SK-N-SH treated with all-trans-retinoic acid at 6 μM for 48 hours (cell line): ENCODE data around the gene TARS2.

ENCODE experiments used
- ATAC-seq: fragments of 200-7000 bp; cut with Tn5 transposase; 3 replicates; pipeline ENCODE4 v1.9.1; 2020; ENCODE audit warnings: mild to moderate bottlenecking, moderate library complexity
- ARNTL ChIP-seq: fragments of 450-650 bp; formaldehyde crosslinking; IDR thresholded peaks from 2 replicates; pipeline ENCODE4 v1.5.0; 2020; ENCODE audit warnings: low read depth, mild to moderate bottlenecking, moderate library complexity, borderline replicate concordance
- CSDC2 ChIP-seq: fragments of 250-450 bp; sonication (Bioruptor Pico); IDR thresholded peaks from 2 replicates; pipeline ENCODE4 v1.5.0; 2020; ENCODE audit warnings: mild to moderate bottlenecking, moderate library complexity
- ESRRG ChIP-seq: fragments of 250-450 bp; sonication (Bioruptor Pico); IDR thresholded peaks from 2 replicates; pipeline ENCODE4 v1.6.1; 2021; ENCODE audit warnings: mild to moderate bottlenecking
- GLIS3 ChIP-seq: fragments of 250-450 bp; sonication (Bioruptor Pico); IDR thresholded peaks from 2 replicates; pipeline ENCODE4 v1.5.0; 2020; ENCODE audit warnings: mild to moderate bottlenecking, moderate library complexity
- ISL1 ChIP-seq: fragments of 250-450 bp; sonication (Bioruptor Pico); IDR thresholded peaks from 2 replicates; pipeline ENCODE4 v2.1.2; 2022; ENCODE audit warnings: mild to moderate bottlenecking, moderate library complexity
- PPARA ChIP-seq: fragments of 250-450 bp; sonication (Bioruptor Pico); IDR thresholded peaks from 2 replicates; pipeline ENCODE4 v1.5.0; 2020; ENCODE audit warnings: mild to moderate bottlenecking, borderline replicate concordance
- SNAI2 ChIP-seq: fragments of 250-450 bp; sonication (Bioruptor Pico); IDR thresholded peaks from 2 replicates; pipeline ENCODE4 v1.5.0; 2020; ENCODE audit warnings: mild to moderate bottlenecking, moderate library complexity
- TOX ChIP-seq: fragments of 250-450 bp; sonication (Bioruptor Pico); IDR thresholded peaks from 2 replicates; pipeline ENCODE4 v1.8.0; 2021; ENCODE audit warnings: mild to moderate bottlenecking, moderate library complexity, borderline replicate concordance
- ZFP3 ChIP-seq: fragments of 250-450 bp; sonication (Bioruptor Pico); IDR thresholded peaks from 2 replicates; pipeline ENCODE4 v1.5.0; 2020; ENCODE audit warnings: mild to moderate bottlenecking, moderate library complexity
- ZFP30 ChIP-seq: fragments of 450-650 bp; formaldehyde crosslinking; IDR thresholded peaks from 2 replicates; pipeline ENCODE4 v1.5.0; 2022; ENCODE audit warnings: mild to moderate bottlenecking, moderate library complexity
- ZNF565 ChIP-seq: fragments of 450-650 bp; formaldehyde crosslinking; conservative IDR thresholded peaks from 2 replicates; pipeline ENCODE4 v1.5.0; 2020; ENCODE audit warnings: low read depth, mild to moderate bottlenecking, moderate library complexity
- ZNF70 ChIP-seq: fragments of 450-650 bp; formaldehyde crosslinking; IDR thresholded peaks from 2 replicates; pipeline ENCODE4 v1.5.0; 2020; ENCODE audit warnings: mild to moderate bottlenecking, moderate library complexity
- ZNF8 ChIP-seq: fragments of 450-650 bp; formaldehyde crosslinking; IDR thresholded peaks from 2 replicates; pipeline ENCODE4 v1.5.0; 2020; ENCODE audit warnings: mild to moderate bottlenecking, moderate library complexity
- TF ChIP-seq, protein P1 (sequence below): fragments of 250-450 bp; sonication (Bioruptor Pico); IDR thresholded peaks from 2 replicates; pipeline ENCODE4 v1.5.0; 2020; ENCODE audit warnings: mild to moderate bottlenecking, moderate library complexity
- TF ChIP-seq, protein P2 (sequence below): fragments of 250-450 bp; sonication (Bioruptor Pico); IDR thresholded peaks from 2 replicates; pipeline ENCODE4 v1.5.1; 2021; ENCODE audit warnings: mild to moderate bottlenecking, moderate library complexity
- TF ChIP-seq, protein P3 (sequence below): fragments of 250-450 bp; sonication (Bioruptor Pico); IDR thresholded peaks from 2 replicates; pipeline ENCODE4 v1.5.1; 2020; ENCODE audit warnings: low read depth, mild to moderate bottlenecking, moderate library complexity
- TF ChIP-seq, protein P4 (sequence below): fragments of 250-450 bp; sonication (Bioruptor Pico); IDR thresholded peaks from 2 replicates; pipeline ENCODE4 v1.8.0; 2021; ENCODE audit warnings: low read depth, mild to moderate bottlenecking, moderate library complexity, borderline replicate concordance
- TF ChIP-seq, protein P5 (sequence below): fragments of 250-450 bp; sonication (Bioruptor Pico); IDR thresholded peaks from 2 replicates; pipeline ENCODE4 v1.8.0; 2020; ENCODE audit warnings: mild to moderate bottlenecking, moderate library complexity, borderline replicate concordance

The TARS2 gene

DNA sequence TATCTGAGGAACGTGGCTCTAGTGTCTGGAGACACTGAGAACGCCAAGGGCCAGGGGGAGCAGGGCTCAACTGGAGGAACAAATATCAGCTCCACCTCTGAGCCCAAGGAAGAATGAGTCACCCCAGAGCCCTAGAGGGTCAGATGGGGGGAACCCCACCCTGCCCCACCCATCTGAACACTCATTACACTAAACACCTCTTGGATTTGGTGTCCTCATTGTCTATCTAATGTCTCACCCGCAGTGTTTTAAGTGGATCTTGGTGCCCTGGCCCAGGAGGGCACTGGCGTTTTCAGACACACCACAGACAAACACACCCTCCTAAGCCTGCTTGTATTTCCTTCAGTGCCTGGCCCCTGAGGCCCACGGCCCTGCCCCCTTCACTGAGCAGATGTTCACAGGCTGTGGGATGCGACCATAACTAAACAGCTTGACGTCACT lies 26.2 kb downstream of the TARS2 start (continued):
- TF ChIP-seq, protein P1, sequence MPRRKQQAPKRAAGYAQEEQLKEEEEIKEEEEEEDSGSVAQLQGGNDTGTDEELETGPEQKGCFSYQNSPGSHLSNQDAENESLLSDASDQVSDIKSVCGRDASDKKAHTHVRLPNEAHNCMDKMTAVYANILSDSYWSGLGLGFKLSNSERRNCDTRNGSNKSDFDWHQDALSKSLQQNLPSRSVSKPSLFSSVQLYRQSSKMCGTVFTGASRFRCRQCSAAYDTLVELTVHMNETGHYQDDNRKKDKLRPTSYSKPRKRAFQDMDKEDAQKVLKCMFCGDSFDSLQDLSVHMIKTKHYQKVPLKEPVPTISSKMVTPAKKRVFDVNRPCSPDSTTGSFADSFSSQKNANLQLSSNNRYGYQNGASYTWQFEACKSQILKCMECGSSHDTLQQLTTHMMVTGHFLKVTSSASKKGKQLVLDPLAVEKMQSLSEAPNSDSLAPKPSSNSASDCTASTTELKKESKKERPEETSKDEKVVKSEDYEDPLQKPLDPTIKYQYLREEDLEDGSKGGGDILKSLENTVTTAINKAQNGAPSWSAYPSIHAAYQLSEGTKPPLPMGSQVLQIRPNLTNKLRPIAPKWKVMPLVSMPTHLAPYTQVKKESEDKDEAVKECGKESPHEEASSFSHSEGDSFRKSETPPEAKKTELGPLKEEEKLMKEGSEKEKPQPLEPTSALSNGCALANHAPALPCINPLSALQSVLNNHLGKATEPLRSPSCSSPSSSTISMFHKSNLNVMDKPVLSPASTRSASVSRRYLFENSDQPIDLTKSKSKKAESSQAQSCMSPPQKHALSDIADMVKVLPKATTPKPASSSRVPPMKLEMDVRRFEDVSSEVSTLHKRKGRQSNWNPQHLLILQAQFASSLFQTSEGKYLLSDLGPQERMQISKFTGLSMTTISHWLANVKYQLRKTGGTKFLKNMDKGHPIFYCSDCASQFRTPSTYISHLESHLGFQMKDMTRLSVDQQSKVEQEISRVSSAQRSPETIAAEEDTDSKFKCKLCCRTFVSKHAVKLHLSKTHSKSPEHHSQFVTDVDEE, result no peak
- no peak for TF ChIP-seq ARNTL
- TF ChIP-seq ZNF8 (CRISPR knock-in tag), result no peak
- no peak for TF ChIP-seq SNAI2 (CRISPR knock-in tag)
- TF ChIP-seq, all 23 proteins: peak for 0

DNA sequence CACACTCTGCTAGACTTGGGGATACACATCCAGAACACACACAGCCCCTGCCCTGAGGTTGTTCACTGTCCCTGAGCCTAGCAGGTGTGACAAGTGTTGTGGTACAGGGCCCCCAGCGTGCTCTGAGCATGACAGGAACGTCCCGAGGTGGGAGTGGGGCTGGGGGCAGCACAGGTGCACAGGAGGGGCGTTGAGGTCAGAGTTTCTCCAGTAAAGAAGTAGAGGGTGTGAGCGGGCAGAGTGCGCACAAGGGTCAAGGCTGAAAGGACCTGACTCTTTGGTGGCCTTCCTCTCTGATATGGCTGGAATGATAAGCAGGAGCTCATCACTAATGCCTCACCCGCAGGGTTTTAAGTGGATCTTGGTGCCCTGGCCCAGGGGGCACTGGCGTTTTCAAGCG lies 27.0 kb downstream of the TARS2 start:
- TF ChIP-seq TOX, result no peak
- no peak for TF ChIP-seq ZNF565
- TF ChIP-seq ZFP30 (CRISPR knock-in tag), result no peak
- TF ChIP-seq, protein P2, sequence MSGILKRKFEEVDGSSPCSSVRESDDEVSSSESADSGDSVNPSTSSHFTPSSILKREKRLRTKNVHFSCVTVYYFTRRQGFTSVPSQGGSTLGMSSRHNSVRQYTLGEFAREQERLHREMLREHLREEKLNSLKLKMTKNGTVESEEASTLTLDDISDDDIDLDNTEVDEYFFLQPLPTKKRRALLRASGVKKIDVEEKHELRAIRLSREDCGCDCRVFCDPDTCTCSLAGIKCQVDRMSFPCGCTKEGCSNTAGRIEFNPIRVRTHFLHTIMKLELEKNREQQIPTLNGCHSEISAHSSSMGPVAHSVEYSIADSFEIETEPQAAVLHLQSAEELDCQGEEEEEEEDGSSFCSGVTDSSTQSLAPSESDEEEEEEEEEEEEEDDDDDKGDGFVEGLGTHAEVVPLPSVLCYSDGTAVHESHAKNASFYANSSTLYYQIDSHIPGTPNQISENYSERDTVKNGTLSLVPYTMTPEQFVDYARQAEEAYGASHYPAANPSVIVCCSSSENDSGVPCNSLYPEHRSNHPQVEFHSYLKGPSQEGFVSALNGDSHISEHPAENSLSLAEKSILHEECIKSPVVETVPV (CRISPR knock-in tag), result no peak
- TF ChIP-seq, protein P3, sequence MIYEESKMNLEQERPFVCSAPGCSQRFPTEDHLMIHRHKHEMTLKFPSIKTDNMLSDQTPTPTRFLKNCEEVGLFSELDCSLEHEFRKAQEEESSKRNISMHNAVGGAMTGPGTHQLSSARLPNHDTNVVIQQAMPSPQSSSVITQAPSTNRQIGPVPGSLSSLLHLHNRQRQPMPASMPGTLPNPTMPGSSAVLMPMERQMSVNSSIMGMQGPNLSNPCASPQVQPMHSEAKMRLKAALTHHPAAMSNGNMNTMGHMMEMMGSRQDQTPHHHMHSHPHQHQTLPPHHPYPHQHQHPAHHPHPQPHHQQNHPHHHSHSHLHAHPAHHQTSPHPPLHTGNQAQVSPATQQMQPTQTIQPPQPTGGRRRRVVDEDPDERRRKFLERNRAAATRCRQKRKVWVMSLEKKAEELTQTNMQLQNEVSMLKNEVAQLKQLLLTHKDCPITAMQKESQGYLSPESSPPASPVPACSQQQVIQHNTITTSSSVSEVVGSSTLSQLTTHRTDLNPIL (CRISPR knock-in tag), result no peak
- no peak for TF ChIP-seq ZFP3 (CRISPR knock-in tag)
- TF ChIP-seq ARNTL, result no peak
- TF ChIP-seq, protein P4, sequence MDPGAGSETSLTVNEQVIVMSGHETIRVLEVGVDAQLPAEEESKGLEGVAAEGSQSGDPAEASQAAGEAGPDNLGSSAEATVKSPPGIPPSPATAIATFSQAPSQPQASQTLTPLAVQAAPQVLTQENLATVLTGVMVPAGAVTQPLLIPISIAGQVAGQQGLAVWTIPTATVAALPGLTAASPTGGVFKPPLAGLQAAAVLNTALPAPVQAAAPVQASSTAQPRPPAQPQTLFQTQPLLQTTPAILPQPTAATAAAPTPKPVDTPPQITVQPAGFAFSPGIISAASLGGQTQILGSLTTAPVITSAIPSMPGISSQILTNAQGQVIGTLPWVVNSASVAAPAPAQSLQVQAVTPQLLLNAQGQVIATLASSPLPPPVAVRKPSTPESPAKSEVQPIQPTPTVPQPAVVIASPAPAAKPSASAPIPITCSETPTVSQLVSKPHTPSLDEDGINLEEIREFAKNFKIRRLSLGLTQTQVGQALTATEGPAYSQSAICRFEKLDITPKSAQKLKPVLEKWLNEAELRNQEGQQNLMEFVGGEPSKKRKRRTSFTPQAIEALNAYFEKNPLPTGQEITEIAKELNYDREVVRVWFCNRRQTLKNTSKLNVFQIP, result no peak
- TF ChIP-seq ISL1 (CRISPR knock-in tag), result no peak
- TF ChIP-seq, protein P5, sequence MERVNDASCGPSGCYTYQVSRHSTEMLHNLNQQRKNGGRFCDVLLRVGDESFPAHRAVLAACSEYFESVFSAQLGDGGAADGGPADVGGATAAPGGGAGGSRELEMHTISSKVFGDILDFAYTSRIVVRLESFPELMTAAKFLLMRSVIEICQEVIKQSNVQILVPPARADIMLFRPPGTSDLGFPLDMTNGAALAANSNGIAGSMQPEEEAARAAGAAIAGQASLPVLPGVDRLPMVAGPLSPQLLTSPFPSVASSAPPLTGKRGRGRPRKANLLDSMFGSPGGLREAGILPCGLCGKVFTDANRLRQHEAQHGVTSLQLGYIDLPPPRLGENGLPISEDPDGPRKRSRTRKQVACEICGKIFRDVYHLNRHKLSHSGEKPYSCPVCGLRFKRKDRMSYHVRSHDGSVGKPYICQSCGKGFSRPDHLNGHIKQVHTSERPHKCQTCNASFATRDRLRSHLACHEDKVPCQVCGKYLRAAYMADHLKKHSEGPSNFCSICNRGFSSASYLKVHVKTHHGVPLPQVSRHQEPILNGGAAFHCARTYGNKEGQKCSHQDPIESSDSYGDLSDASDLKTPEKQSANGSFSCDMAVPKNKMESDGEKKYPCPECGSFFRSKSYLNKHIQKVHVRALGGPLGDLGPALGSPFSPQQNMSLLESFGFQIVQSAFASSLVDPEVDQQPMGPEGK (CRISPR knock-in tag), result no peak
- TF ChIP-seq, all 23 proteins: peak for 0
- no peak for ATAC-seq

DNA sequence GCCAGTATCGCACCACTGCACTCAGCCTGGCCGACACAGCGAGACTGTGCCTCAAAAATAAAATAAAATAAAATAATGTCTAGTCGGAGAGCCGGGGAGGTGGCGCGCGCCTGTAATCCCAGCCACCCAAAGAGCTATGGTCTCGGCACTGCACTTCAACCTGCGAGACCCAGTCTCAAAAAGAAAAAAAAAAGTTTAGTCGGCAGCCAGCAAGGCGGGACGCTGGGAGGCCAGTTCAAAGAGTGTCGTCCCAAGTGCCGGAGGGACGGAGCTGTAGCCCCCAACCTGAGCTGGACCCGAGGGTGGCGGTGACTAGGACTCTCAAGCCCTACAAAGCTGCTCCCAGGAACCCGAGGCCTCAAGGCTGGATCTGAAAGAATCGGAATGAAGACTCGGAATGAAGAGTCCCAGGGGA lies 27.7 kb downstream of the TARS2 start:
- ATAC-seq, result peak; percentile 38
- TF ChIP-seq ESRRG (no peak), ZNF70 (no peak), ZFP30 (CRISPR knock-in tag) (no peak), ARNTL (no peak), CSDC2 (CRISPR knock-in tag) (no peak), PPARA (CRISPR knock-in tag) (no peak), GLIS3 (CRISPR knock-in tag) (no peak)
- TF ChIP-seq, protein P4, result no peak
